ENCODE measurements around the gene ICAM4.

- TF ChIP-seq NBN (conservative IDR thresholded peaks at IDR 0.05): no peak
- peak; percentile 40 for TF ChIP-seq GABPA (IDR thresholded peaks at IDR 0.05; ENCODE audit: low read depth, low read length)
- peak; percentile 83 for TF ChIP-seq GABPA (CRISPR knock-in tag; IDR thresholded peaks at IDR 0.05; ENCODE audit: low read depth)
- TF ChIP-seq POLR2AphosphoS2 (IDR thresholded peaks at IDR 0.05; ENCODE audit: low read depth, low read length): no peak
- no peak for TF ChIP-seq POLR2A (IDR thresholded peaks at IDR 0.05; ENCODE audit: insufficient read depth in 1 of 2, low read depth in 2 of 2, low read length in 2 of 2)
- 0 out of 2 replicates have a peak, but pooled peaks have one; percentile 43 for TF ChIP-seq ZBTB7B (CRISPR knock-in tag; IDR thresholded peaks at IDR 0.05)
- no peak for TF ChIP-seq JUNB (CRISPR knock-in tag; IDR thresholded peaks at IDR 0.05; ENCODE audit: borderline replicate concordance)
- no peak for TF ChIP-seq RBAK (CRISPR knock-in tag; IDR thresholded peaks at IDR 0.05)
These were observed 5.5 kb downstream of the ICAM4 start for GRCh38 chr19:10292206-10292788.
